Neutrophil (primary cell): ENCODE data around the gene CAV3.

Experiments used
- H3K27ac ChIP-seq: fragments of 200-600 bp; sonication (generic); 2 replicates; pipeline ENCODE4 v1.5.1; 2016; ENCODE audit warnings: mild to moderate bottlenecking, moderate library complexity
- H3K27me3 ChIP-seq: fragments of 200-600 bp; sonication (generic); 2 replicates; pipeline ENCODE4 v1.6.0; 2016; ENCODE audit warnings: mild to moderate bottlenecking
- H3K36me3 ChIP-seq: fragments of 200-600 bp; sonication (generic); 2 replicates; pipeline ENCODE4 v1.5.1; 2017
- H3K4me1 ChIP-seq, 2 experiments: fragments of 200-600 bp in 1 of 2; sonication (generic) in 1 of 2; 1 replicate in 1 of 2; 2 replicates in 1 of 2; pipeline versions ENCODE4 v1.5.1 to v1.6.1; 2013 to 2016; ENCODE audit warnings: low read depth in 1 of 2, low read length in 1 of 2, mild to moderate bottlenecking in 1 of 2, moderate library complexity in 1 of 2; ENCODE audit not compliant: control insufficient read depth in 1 of 2, insufficient read depth in 1 of 2
- H3K4me3 ChIP-seq, 2 experiments: fragments of 200-600 bp in 1 of 2; sonication (generic) in 1 of 2; 1 replicate in 1 of 2; 2 replicates in 1 of 2; pipeline ENCODE4 v1.5.1; 2013 to 2016; ENCODE audit warnings: low read depth in 1 of 2, low read length in 1 of 2, mild to moderate bottlenecking in 1 of 2, moderate library complexity in 1 of 2
- H3K9me3 ChIP-seq: fragments of 200-600 bp; sonication (generic); 2 replicates; pipeline ENCODE4 v1.5.1; 2016
- TF ChIP-seq, protein P1 (sequence below): fragments of 200-600 bp; sonication (generic); IDR thresholded peaks from 2 replicates; pipeline ENCODE4 v1.5.1; 2016; ENCODE audit warnings: antibody characterized with exemption

Gene CAV3

DNA sequence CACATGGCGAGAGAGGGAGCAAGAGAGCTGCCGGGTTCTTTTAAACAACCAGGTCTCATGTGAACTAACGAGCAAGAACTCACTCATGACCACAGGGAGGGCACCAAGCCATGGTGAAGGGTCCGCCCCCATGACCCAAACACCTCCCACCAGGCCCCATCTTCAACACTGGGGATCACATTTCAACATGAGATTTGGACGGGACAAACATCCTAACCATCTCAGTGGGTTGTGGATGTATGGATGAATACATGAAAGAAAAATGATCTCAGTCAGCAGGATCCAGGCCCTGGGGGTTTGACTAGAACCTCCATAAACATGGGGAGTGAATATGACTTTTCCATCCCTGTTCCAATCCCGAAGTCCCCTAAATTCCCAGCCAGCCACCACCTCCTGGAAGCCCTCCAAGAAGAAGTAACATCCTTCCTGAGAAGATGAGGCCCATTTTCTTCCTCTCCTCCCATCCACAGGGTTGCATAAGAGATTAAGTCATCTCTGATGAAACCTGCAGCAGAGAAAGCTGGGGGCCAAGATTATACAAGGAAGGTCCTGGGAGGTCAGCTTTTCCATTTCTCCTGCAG lies 9.5 kb downstream of the CAV3 start:
- H3K27ac ChIP-seq, result no peak overlapping the region
- peaks cover 8 to 11% of the 10 kb centered on the region in 2 experiments for H3K4me1 ChIP-seq
- no peaks in the 10 kb centered on the region for H3K9me3 ChIP-seq
- peaks cover 31% of the 10 kb centered on the region for H3K27me3 ChIP-seq
- H3K36me3 ChIP-seq, result no peaks in the 10 kb centered on the region
- H3K4me3 ChIP-seq, result no peak overlapping the region
- TF ChIP-seq, protein P1, sequence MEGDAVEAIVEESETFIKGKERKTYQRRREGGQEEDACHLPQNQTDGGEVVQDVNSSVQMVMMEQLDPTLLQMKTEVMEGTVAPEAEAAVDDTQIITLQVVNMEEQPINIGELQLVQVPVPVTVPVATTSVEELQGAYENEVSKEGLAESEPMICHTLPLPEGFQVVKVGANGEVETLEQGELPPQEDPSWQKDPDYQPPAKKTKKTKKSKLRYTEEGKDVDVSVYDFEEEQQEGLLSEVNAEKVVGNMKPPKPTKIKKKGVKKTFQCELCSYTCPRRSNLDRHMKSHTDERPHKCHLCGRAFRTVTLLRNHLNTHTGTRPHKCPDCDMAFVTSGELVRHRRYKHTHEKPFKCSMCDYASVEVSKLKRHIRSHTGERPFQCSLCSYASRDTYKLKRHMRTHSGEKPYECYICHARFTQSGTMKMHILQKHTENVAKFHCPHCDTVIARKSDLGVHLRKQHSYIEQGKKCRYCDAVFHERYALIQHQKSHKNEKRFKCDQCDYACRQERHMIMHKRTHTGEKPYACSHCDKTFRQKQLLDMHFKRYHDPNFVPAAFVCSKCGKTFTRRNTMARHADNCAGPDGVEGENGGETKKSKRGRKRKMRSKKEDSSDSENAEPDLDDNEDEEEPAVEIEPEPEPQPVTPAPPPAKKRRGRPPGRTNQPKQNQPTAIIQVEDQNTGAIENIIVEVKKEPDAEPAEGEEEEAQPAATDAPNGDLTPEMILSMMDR, result no peak

DNA sequence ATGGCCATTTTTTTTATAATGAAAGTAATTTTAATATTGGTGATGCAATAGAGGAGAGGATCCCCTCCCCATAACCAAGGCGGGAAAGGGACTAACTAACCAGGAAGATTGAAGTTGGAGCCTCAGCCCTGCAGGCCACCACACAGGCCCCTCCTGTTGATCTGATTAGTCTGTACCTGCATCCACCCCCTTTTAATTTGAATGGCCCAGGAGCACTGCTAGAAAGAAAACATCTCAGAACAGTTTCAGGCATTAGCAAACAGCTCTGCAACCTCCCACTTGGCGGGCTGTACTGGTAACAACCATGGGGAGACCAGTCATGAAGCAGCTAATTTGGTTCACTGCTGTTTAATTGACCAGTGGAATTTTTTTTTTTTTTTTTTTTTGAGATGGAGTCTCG lies 10.3 kb downstream of the CAV3 start:
- no peak overlapping the region for H3K27ac ChIP-seq
- H3K4me1 ChIP-seq, result peaks cover 8 to 11% of the 10 kb centered on the region in 2 experiments
- peaks cover 31% of the 10 kb centered on the region for H3K27me3 ChIP-seq
- H3K4me3 ChIP-seq, result no peak overlapping the region
- no peaks in the 10 kb centered on the region for H3K9me3 ChIP-seq
- no peaks in the 10 kb centered on the region for H3K36me3 ChIP-seq
- TF ChIP-seq, protein P1, result no peak

DNA sequence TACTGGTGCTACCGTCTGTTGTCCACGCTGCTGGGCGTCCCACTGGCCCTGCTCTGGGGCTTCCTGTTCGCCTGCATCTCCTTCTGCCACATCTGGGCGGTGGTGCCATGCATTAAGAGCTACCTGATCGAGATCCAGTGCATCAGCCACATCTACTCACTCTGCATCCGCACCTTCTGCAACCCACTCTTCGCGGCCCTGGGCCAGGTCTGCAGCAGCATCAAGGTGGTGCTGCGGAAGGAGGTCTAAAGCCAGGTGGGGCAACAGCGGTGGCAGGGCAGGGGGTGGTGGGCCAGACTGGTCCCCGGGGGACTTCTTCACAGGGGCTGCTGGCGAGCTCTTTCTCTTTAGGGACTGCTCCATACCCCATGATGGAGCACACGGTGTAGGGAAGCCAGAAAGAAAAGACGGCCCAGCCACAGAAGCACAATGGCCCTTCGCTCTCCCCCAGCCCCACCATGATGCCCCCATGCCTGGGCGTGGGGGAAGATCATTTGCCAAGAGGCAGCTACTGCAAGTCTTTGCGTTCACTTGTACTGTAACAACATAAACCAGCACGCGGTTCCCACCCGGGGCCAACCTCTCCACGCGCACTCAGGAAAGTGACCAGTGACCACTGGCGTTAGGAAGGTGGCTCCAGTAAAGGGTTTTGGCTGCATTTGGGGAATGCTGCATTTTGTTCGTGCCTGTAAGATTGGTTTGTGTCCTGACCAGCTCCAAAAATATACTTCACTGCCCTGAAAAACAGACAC lies 12.2 kb downstream of the CAV3 start:
- no peak overlapping the region for H3K27ac ChIP-seq
- H3K36me3 ChIP-seq, result no peaks in the 10 kb centered on the region
- H3K4me1 ChIP-seq, result peaks cover 8 to 11% of the 10 kb centered on the region in 2 experiments

DNA sequence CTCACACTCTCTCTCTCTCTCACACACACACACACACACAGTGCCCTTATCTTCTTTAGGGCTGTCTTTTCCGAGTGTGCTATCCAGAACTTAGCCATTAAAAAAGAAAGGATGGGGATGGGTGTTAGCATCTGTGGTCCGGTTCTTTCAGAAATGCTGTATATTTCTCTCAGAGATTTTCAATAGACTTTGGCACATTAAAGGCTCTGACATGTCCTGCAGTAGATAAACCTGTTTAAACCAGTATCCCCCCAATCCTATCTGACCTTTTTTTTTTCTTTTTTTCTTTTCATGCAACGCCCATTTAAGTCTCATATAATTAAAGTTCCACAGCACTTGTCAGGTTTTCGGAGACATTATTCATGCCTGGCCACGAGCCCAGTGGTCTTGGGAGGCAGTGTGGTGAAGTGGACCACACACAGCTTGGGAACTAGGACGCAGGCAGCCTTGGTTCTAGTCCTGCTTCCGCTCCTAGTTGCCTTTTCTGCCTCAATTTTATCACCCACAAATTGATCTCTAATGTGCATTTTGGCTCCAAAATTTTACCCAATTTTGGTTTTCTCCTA lies 13.3 kb downstream of the CAV3 start:
- Histone ChIP-seq H3K9me3 (no peaks in the 10 kb centered on the region), H3K4me1 (peaks cover 8 to 11% of the 10 kb centered on the region in 2 experiments), H3K4me3 (no peak overlapping the region), H3K27me3 (peaks cover 9% of the 10 kb centered on the region), H3K27ac (no peak overlapping the region), H3K36me3 (no peaks in the 10 kb centered on the region)
- TF ChIP-seq, protein P1, result no peak

More for the DNA sequence above, 12.2 kb downstream of the CAV3 start:
- Histone ChIP-seq H3K27me3 (peaks cover 20% of the 10 kb centered on the region), H3K4me3 (no peak overlapping the region), H3K9me3 (no peaks in the 10 kb centered on the region)
- TF ChIP-seq, protein P1, result no peak

DNA sequence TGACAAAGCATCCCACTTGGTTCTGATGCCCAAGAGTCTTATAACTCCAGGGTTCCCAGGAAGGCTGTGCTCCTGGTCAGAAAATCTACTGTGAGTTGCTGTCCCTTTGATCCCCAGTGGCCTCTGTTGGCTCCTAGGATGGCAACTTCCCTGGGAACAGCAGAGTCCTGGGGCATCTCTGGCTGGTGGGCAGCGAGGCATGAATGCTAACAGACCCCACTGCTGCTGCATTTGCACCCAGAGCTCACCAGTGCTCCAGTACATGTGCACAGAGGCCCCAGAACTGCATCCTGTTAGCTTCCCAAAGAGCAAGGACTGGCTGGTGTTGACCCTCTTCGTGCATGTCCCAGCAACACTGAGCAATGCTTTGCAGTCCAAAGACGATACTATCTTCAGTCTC lies 15.7 kb downstream of the CAV3 start:
- no peaks in the 10 kb centered on the region for H3K4me1 ChIP-seq
- H3K4me3 ChIP-seq, result no peak overlapping the region
- H3K27me3 ChIP-seq, result no peaks in the 10 kb centered on the region
- H3K9me3 ChIP-seq, result no peaks in the 10 kb centered on the region
- H3K27ac ChIP-seq, result no peak overlapping the region
- no peaks in the 10 kb centered on the region for H3K36me3 ChIP-seq
- TF ChIP-seq, protein P1, result no peak
